Measurements from ENCODE around the gene MUTYH. TPM values are rescaled to one million over a fixed set of nuclear protein-coding genes. Genes with fewer than 3 reads are reported as not detected.

Gene MUTYH
- total RNA-seq, 3 donors from 2014 or later, result 16.8 to 26.2 (median 25.8) TPM

GRCh38 chr1:45346473-45346872, 6.2 kb upstream of the MUTYH start:
- intact Hi-C loops (cut with DNase I; ENCODE audit: low total_unique reads), result no loop called here
- no peaks in the 10 kb centered on the region for H3K36me3 ChIP-seq
- H3K4me1 ChIP-seq, result peaks cover 0 to 5% of the 10 kb centered on the region in 2 donors
- H3K9me3 ChIP-seq, result no peaks in the 10 kb centered on the region
- DNase-seq (ENCODE audit: low spot score in 2 of 2), result no peak
- TF ChIP-seq POLR2A (IDR thresholded peaks at IDR 0.05), result no peak
- TF ChIP-seq CTCF (IDR thresholded peaks at IDR 0.05), result no peak
- no peak for TF ChIP-seq POLR2AphosphoS5 (IDR thresholded peaks at IDR 0.05)
- H3K27me3 ChIP-seq, result no peaks in the 10 kb centered on the region
- H3K27ac ChIP-seq, result no peak overlapping the region
- no peak overlapping the region for H3K4me3 ChIP-seq

DNA sequence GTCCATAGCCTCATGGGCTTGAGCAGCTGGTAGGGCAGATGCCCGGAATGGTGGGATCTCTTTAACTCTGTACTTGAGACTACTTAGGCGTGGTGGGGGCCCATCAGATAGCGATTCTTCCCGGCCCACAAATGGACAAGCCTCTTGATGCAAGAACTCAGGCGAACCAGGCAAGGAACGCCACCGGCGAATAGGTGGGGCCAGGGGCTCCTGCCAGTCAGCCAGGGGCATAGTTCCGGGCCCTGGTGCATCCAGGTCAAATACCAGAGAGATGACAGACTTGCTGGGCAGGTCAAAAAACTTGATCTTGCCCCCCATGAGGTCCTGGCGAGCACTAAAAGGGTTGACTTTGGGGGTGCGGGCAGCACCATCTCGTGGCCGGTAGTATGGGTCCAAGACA, 4.8 kb upstream of the MUTYH start:
- no peaks in the 10 kb centered on the region for H3K9me3 ChIP-seq
- DNase-seq (ENCODE audit: low spot score in 2 of 2), result no peak
- H3K36me3 ChIP-seq, result no peaks in the 10 kb centered on the region
- intact Hi-C loops (cut with DNase I; ENCODE audit: low total_unique reads), result no loop called here
- no peak for TF ChIP-seq CTCF (IDR thresholded peaks at IDR 0.05)
- no peak for TF ChIP-seq POLR2AphosphoS5 (IDR thresholded peaks at IDR 0.05)
- TF ChIP-seq POLR2A (IDR thresholded peaks at IDR 0.05), result no peak
- peaks cover 5 to 15% of the 10 kb centered on the region in 2 donors for H3K4me1 ChIP-seq
- no peak overlapping the region for H3K27ac ChIP-seq
- no peaks in the 10 kb centered on the region for H3K27me3 ChIP-seq
- no peak overlapping the region for H3K4me3 ChIP-seq

DNA sequence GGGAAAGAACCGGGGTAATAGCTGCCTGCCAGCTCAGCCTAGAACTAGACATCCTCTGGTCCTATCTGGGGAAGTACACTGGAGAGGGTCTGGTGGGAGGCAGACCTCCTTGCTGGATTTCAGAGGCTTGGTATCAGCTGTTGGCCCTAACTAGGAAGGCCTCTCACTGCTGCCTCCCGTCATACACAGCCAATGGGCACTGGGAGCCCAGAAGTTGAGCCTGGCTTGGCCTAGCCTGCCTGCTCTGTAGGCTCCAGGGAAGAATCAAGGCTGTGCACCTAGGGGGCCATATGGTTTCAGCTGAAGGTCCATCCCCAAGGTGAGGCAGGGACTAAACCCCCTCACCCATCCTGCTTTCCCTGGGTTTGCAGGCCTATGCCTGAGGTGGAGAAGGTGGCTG, 4.3 kb upstream of the MUTYH start:
- Histone ChIP-seq H3K4me1 (peaks cover 5 to 15% of the 10 kb centered on the region in 2 donors), H3K9me3 (no peaks in the 10 kb centered on the region), H3K27me3 (no peaks in the 10 kb centered on the region), H3K36me3 (no peaks in the 10 kb centered on the region), H3K4me3 (no peak overlapping the region), H3K27ac (no peak overlapping the region)
- DNase-seq (ENCODE audit: low spot score in 2 of 2), result no peak
- TF ChIP-seq CTCF (IDR thresholded peaks at IDR 0.05) (no peak), POLR2A (IDR thresholded peaks at IDR 0.05) (no peak), POLR2AphosphoS5 (IDR thresholded peaks at IDR 0.05) (no peak)
- intact Hi-C loops (cut with DNase I; ENCODE audit: low total_unique reads), result no loop called here

GRCh38 chr1:45340816-45341466, 701 bp upstream of the MUTYH start:
- Histone ChIP-seq H3K27ac (peak overlapping the region; percentile 95 to 97), H3K4me3 (peak overlapping the region; percentile 77 to 82 (median 81)), H3K4me1 (peaks cover 5 to 15% of the 10 kb centered on the region in 2 donors), H3K9me3 (no peaks in the 10 kb centered on the region), H3K36me3 (no peaks in the 10 kb centered on the region), H3K27me3 (no peaks in the 10 kb centered on the region)
- DNase-seq (ENCODE audit: low spot score in 2 of 2), result no peak
- intact Hi-C loops (cut with DNase I; ENCODE audit: low total_unique reads), result no loop called here
- TF ChIP-seq CTCF (IDR thresholded peaks at IDR 0.05) (no peak), POLR2A (IDR thresholded peaks at IDR 0.05) (no peak), POLR2AphosphoS5 (IDR thresholded peaks at IDR 0.05) (no peak)

DNA sequence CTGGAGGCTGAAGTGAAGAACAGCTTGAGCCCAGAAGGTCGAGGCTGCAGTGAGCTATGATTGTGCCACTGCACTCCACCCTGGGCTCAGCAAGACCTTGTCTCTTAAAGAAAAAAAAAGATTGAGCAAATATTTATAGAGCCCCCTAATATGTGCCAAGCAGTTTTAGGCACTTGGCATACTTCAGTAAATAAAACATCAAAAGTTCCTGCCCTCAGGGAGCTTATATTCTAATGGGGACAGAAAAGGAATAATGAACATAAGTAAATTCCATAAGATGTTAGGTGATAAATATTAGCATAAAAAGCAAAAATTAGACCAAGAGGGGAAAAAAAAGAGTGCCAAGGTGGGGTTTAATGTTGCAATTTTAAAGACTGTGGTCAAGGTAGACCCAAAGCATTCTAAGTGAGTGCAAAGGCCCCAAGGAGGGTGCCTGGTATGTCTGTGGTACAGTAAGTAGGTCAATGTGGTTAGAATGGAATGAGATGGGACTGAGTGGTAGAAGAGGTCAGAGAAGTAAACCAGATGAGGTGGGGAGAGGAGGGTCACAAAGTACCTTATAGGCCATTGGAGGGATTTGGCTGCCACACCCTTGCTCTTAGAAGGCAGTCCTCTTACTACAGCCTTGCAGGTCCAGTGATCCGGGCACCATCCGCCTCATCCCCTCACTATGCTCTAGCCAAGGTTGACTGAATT, 2.5 kb downstream of the MUTYH start:
- TF ChIP-seq CTCF (IDR thresholded peaks at IDR 0.05) (no peak), POLR2AphosphoS5 (IDR thresholded peaks at IDR 0.05) (no peak), POLR2A (IDR thresholded peaks at IDR 0.05) (no peak)
- intact Hi-C loops (cut with DNase I; ENCODE audit: low total_unique reads), result no loop called here
- Histone ChIP-seq H3K27ac (no peak overlapping the region), H3K4me1 (peaks cover 5 to 15% of the 10 kb centered on the region in 2 donors), H3K36me3 (no peaks in the 10 kb centered on the region), H3K4me3 (no peak overlapping the region), H3K27me3 (no peaks in the 10 kb centered on the region), H3K9me3 (no peaks in the 10 kb centered on the region)
- no peak for DNase-seq (ENCODE audit: low spot score in 2 of 2)
